DND-41 (cell line): Measurements from ENCODE around the gene PRKAG2.

ENCODE experiments used
- ATAC-seq: fragments of 200-7000 bp; cut with Tn5 transposase; 3 replicates; pipeline ENCODE4 v1.9.1; 2021; ENCODE audit warnings: low read depth; ENCODE audit not compliant: insufficient read depth
- DNase-seq: peaks from one replicate; pipeline ENCODE4 v3.0.0-alpha.2; 2020
- H2AFZ ChIP-seq: 2 replicates; pipeline ENCODE4 v1.6.0; 2012; ENCODE audit warnings: low read depth, low read length
- H3K27ac ChIP-seq: 2 replicates; pipeline ENCODE4 v1.5.1; 2012; ENCODE audit warnings: low read length, inconsistent platforms
- H3K27me3 ChIP-seq: fragments of 200-600 bp; sonication (generic); 2 replicates; pipeline ENCODE4 v1.6.0; 2012; ENCODE audit warnings: low read length, mild to moderate bottlenecking, inconsistent platforms; ENCODE audit not compliant: insufficient read depth, poor library complexity
- H3K36me3 ChIP-seq: 2 replicates; pipeline ENCODE4 v1.5.1; 2012; ENCODE audit warnings: low read length, inconsistent platforms; ENCODE audit not compliant: insufficient read depth
- H3K4me1 ChIP-seq: 2 replicates; pipeline ENCODE4 v1.5.1; 2012; ENCODE audit warnings: mild to moderate bottlenecking, low read length; ENCODE audit not compliant: insufficient read depth
- H3K4me2 ChIP-seq: 2 replicates; pipeline ENCODE4 v1.6.0; 2012; ENCODE audit warnings: mild to moderate bottlenecking, moderate library complexity, low read length, inconsistent platforms; ENCODE audit not compliant: insufficient read depth
- H3K4me3 ChIP-seq, 2 experiments: fragments of 200-600 bp in 1 of 2; shearing (Covaris generic) in 1 of 2; 2 replicates each; pipeline ENCODE4 v1.5.1; 2012 to 2016; ENCODE audit warnings: inconsistent platforms in 2 of 2, low read length in 2 of 2, mild to moderate bottlenecking in 2 of 2, low read depth in 1 of 2, moderate library complexity in 1 of 2
- H3K79me2 ChIP-seq: 2 replicates; pipeline ENCODE4 v1.6.0; 2012; ENCODE audit warnings: low read length, inconsistent platforms; ENCODE audit not compliant: insufficient read depth
- H3K9ac ChIP-seq: 2 replicates; pipeline ENCODE4 v1.6.0; 2012; ENCODE audit warnings: low read depth, mild to moderate bottlenecking, inconsistent platforms, low read length, moderate library complexity
- H3K9me3 ChIP-seq: 2 replicates; pipeline ENCODE4 v1.5.1; 2012; ENCODE audit warnings: low read length, moderate library complexity, mild to moderate bottlenecking, inconsistent platforms; ENCODE audit not compliant: insufficient read depth, severe bottlenecking
- H4K20me1 ChIP-seq: 2 replicates; pipeline ENCODE4 v1.6.0; 2012; ENCODE audit warnings: low read length; ENCODE audit not compliant: insufficient read depth
- EZH2 ChIP-seq: IDR thresholded peaks from 3 replicates; pipeline ENCODE4 v1.6.1; 2012; ENCODE audit warnings: borderline replicate concordance, low read depth, mild to moderate bottlenecking, moderate library complexity, low read length, inconsistent platforms; ENCODE audit not compliant: severe bottlenecking
- TF ChIP-seq, protein P1 (sequence below): IDR thresholded peaks from 2 replicates; pipeline ENCODE4 v1.5.1; 2012; ENCODE audit warnings: borderline replicate concordance, low read length, moderate library complexity, mild to moderate bottlenecking; ENCODE audit not compliant: poor library complexity, severe bottlenecking; ENCODE audit errors: extremely low read depth

The PRKAG2 gene

DNA sequence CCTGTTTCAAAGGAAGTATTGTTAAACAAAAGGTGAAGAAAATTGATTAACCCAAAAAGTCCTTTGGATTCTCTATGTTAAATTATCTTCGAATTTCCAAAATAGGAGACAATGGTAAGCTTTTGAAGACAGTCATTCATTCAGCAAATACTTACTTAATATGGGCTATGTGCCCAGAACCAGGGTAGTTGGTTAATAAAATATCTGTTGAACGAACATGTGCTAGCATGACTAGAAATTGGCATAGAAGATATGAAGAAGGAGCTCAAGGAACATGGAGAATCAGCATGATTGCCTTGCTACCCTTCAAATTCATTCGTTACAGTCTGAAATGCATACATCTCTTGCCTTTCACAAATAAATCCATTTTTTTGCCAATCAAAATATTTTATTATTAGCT is 234.2 kb downstream of the PRKAG2 start:
- Histone ChIP-seq H2AFZ (no peak overlapping the region), H3K79me2 (no peaks in the 10 kb centered on the region), H3K4me2 (no peak overlapping the region), H3K27ac (no peak overlapping the region), H3K9me3 (no peaks in the 10 kb centered on the region), H4K20me1 (no peaks in the 10 kb centered on the region), H3K4me3 (no peak overlapping the region), H3K4me1 (no peaks in the 10 kb centered on the region), H3K9ac (no peak overlapping the region), H3K27me3 (peaks cover 26% of the 10 kb centered on the region), H3K36me3 (no peaks in the 10 kb centered on the region)
- no peak for TF ChIP-seq EZH2
- TF ChIP-seq, protein P1, sequence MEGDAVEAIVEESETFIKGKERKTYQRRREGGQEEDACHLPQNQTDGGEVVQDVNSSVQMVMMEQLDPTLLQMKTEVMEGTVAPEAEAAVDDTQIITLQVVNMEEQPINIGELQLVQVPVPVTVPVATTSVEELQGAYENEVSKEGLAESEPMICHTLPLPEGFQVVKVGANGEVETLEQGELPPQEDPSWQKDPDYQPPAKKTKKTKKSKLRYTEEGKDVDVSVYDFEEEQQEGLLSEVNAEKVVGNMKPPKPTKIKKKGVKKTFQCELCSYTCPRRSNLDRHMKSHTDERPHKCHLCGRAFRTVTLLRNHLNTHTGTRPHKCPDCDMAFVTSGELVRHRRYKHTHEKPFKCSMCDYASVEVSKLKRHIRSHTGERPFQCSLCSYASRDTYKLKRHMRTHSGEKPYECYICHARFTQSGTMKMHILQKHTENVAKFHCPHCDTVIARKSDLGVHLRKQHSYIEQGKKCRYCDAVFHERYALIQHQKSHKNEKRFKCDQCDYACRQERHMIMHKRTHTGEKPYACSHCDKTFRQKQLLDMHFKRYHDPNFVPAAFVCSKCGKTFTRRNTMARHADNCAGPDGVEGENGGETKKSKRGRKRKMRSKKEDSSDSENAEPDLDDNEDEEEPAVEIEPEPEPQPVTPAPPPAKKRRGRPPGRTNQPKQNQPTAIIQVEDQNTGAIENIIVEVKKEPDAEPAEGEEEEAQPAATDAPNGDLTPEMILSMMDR = no peak
- no peak for ATAC-seq
- DNase-seq = no peak

DNA sequence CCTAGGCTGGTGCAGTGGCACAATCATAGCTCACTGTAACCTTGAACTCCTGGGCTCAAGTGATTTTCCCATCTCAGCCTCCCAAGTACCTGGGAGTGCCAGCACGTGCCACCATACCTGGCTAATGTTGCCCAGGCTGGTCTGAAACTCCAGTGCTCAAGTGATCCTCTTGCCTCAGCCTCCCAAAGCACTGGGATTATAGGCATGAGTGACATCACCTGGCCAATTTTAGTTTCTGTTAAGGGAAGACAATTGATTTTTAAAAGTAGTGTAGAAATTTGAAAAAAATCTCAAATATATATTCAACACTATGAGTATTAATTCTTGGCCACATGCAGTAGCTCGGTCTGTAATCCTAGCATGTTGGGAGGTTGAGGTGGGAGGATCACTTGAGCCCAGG is 235.3 kb downstream of the PRKAG2 start:
- no peak overlapping the region for H3K9ac ChIP-seq
- no peak overlapping the region for H3K4me3 ChIP-seq
- no peak overlapping the region for H3K27ac ChIP-seq
- no peak overlapping the region for H3K4me2 ChIP-seq
- H4K20me1 ChIP-seq = no peaks in the 10 kb centered on the region
- H3K79me2 ChIP-seq = no peaks in the 10 kb centered on the region
- no peak for ATAC-seq
- no peak for DNase-seq
- TF ChIP-seq EZH2 = no peak
- TF ChIP-seq, protein P1 = no peak
- H3K9me3 ChIP-seq = no peaks in the 10 kb centered on the region
- H3K4me1 ChIP-seq = no peaks in the 10 kb centered on the region
- H3K27me3 ChIP-seq = peaks cover 24% of the 10 kb centered on the region
- H3K36me3 ChIP-seq = no peaks in the 10 kb centered on the region
- no peak overlapping the region for H2AFZ ChIP-seq

DNA sequence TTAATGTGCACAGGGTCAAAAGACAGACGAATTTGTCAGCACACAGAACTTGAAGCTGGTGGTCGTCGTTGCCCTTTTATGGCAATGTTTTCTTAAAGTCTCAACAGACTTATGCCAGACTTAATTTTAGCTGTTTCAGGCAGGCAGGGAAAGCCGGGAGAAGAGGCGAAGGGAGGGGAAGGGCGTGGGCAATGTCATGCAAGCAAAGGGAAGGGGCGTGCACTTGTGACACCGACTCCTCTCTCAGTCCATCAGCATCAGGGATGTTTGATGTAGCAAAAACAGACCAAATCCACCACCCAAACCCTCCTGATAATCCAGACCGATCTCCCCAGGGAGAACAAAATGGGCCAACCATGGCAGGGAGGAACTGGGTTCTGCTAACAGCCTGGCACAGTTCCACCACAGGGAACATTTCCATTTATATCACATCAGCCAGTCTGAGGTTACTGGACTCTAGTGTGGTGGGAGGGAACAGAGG is 239.1 kb downstream of the PRKAG2 start:
- no peaks in the 10 kb centered on the region for H4K20me1 ChIP-seq
- no peak overlapping the region for H2AFZ ChIP-seq
- H3K4me3 ChIP-seq = no peak overlapping the region
- H3K9ac ChIP-seq = no peak overlapping the region
- H3K4me1 ChIP-seq = no peaks in the 10 kb centered on the region
- H3K79me2 ChIP-seq = no peaks in the 10 kb centered on the region
- DNase-seq = no peak
- no peak overlapping the region for H3K4me2 ChIP-seq
- H3K27ac ChIP-seq = no peak overlapping the region
- ATAC-seq = no peak
- peaks cover 14% of the 10 kb centered on the region for H3K27me3 ChIP-seq
- no peaks in the 10 kb centered on the region for H3K9me3 ChIP-seq
- H3K36me3 ChIP-seq = no peaks in the 10 kb centered on the region
- TF ChIP-seq, protein P1 = no peak
- no peak for TF ChIP-seq EZH2

DNA sequence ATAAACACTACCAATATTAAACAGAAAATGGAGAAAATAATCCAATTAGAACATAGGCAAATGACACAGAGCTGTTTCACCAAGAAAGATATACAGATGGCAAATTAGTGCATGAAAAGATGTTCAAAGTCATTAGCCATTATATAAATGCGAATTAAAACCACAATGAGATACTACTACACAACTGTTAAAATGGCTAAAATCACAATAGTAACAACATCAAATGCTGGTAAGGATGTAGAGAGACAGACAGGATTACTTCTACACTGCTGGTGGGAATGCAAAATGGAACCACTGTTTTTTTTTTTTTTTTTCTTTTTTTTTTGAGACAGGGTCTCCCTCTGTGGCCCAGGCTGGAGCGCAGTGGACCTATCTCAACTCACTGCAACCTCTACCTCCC is 242.3 kb downstream of the PRKAG2 start:
- Histone ChIP-seq H3K4me1 (no peaks in the 10 kb centered on the region), H2AFZ (no peak overlapping the region), H3K27ac (no peak overlapping the region), H3K9ac (no peak overlapping the region), H3K4me3 (no peak overlapping the region), H3K27me3 (peaks cover 16% of the 10 kb centered on the region), H3K9me3 (no peaks in the 10 kb centered on the region), H3K79me2 (no peaks in the 10 kb centered on the region), H3K4me2 (no peak overlapping the region), H4K20me1 (no peaks in the 10 kb centered on the region), H3K36me3 (no peaks in the 10 kb centered on the region)
- DNase-seq = no peak
- ATAC-seq = no peak
- no peak for TF ChIP-seq EZH2
- TF ChIP-seq, protein P1 = no peak
